H1 (cell line): ENCODE results near the gene TAS1R3. TPM values are rescaled to one million over a fixed set of nuclear protein-coding genes. Genes with fewer than 3 reads are reported as not detected.

Experiments
- CTCF ChIA-PET: fragments of 300-600 bp; sonication (Branson Sonifier 250); formaldehyde crosslinking; loops from one replicate; lab custom pipeline; 2021; ENCODE audit not compliant: partially characterized antibody; lab: Charles Lee
- POLR2A ChIA-PET: fragments of 300-600 bp; sonication (Branson Sonifier 250); formaldehyde crosslinking; loops from one replicate; lab custom pipeline; 2021; ENCODE audit warnings: inconsistent platforms; ENCODE audit not compliant: partially characterized antibody; lab: Charles Lee
- DNase-seq, 2 experiments: peaks; one replicate each; pipeline versions ENCODE4 v3.0.0 to v3.0.0-alpha.2; 2010 to 2022; ENCODE audit warnings: low spot score in 2 of 2, low read depth in 1 of 2, mixed read lengths in 1 of 2
- FAIRE-seq: peaks from 2 replicates; lab custom pipeline; 2011; peaks lifted over from hg19 to GRCh38; lab: Jason Lieb, UNC
- H2AFZ ChIP-seq: 2 replicates; pipeline ENCODE4 v1.8.1; 2012; ENCODE audit warnings: low read length, inconsistent platforms
- H2AK5ac ChIP-seq: 2 replicates; pipeline ENCODE4 v1.6.1; 2013; ENCODE audit warnings: low read depth, low read length
- H2BK120ac ChIP-seq: replicated peaks from 2 replicates; pipeline ENCODE3; 2013; ENCODE audit warnings: low read depth, low read length, inconsistent platforms
- H2BK12ac ChIP-seq: 2 replicates; pipeline ENCODE4 v1.6.1; 2013; ENCODE audit warnings: low read depth, low read length
- H2BK15ac ChIP-seq: 2 replicates; pipeline ENCODE4 v1.6.1; 2013; ENCODE audit warnings: low read length
- H2BK20ac ChIP-seq: 2 replicates; pipeline ENCODE4 v1.6.1; 2013; ENCODE audit warnings: low read length
- H2BK5ac ChIP-seq: 2 replicates; pipeline ENCODE4 v1.6.1; 2013; ENCODE audit warnings: low read depth, low read length
- H3K14ac ChIP-seq: 2 replicates; pipeline ENCODE4 v1.6.1; 2013; ENCODE audit warnings: inconsistent platforms; ENCODE audit not compliant: insufficient read length
- H3K18ac ChIP-seq: 2 replicates; pipeline ENCODE4 v1.6.1; 2013; ENCODE audit warnings: low read length; ENCODE audit errors: extremely low read depth
- H3K23ac ChIP-seq: 2 replicates; pipeline ENCODE4 v1.6.1; 2013; ENCODE audit warnings: inconsistent platforms; ENCODE audit not compliant: insufficient read length
- H3K23me2 ChIP-seq: 2 replicates; pipeline ENCODE4 v1.6.1; 2013; ENCODE audit warnings: low read depth, low read length
- H3K27ac ChIP-seq: 2 replicates; pipeline ENCODE4 v1.6.1; 2011; ENCODE audit warnings: low read depth, low read length, inconsistent platforms
- H3K27me3 ChIP-seq, 4 experiments: replicated peaks in 1 of 4; 1 replicate in 1 of 4; 2 replicates in 3 of 4; pipeline versions ENCODE4 v1.6.1 to v1.8.1; 2011 to 2013; ENCODE audit warnings: low read length in 3 of 4, mild to moderate bottlenecking in 3 of 4, inconsistent platforms in 2 of 4, mixed read lengths in 2 of 4, moderate library complexity in 1 of 4; ENCODE audit not compliant: control insufficient read depth in 3 of 4, insufficient read depth in 3 of 4; ENCODE audit errors: extremely low read depth in 1 of 4
- H3K36me3 ChIP-seq, 4 experiments: 2 replicates each; pipeline versions ENCODE4 v1.6.1 to v1.8.1; 2011 to 2013; ENCODE audit warnings: mild to moderate bottlenecking in 4 of 4, low read length in 3 of 4, moderate library complexity in 2 of 4, control low read depth in 1 of 4, inconsistent platforms in 1 of 4; ENCODE audit not compliant: insufficient read depth in 4 of 4, control insufficient read depth in 2 of 4
- H3K4ac ChIP-seq: replicated peaks from 2 replicates; pipeline ENCODE3; 2013; ENCODE audit warnings: low read length, low read depth, mixed read lengths, inconsistent platforms; ENCODE audit not compliant: insufficient read length
- H3K4me1 ChIP-seq, 4 experiments: replicated peaks in 1 of 4; 1 replicate in 1 of 4; 2 replicates in 3 of 4; pipeline versions ENCODE4 v1.6.1 to v1.8.1; 2011 to 2013; ENCODE audit warnings: low read length in 3 of 4, inconsistent platforms in 2 of 4, mixed read lengths in 1 of 4; ENCODE audit not compliant: insufficient read depth in 4 of 4, control insufficient read depth in 3 of 4
- H3K4me2 ChIP-seq, 2 experiments: 2 replicates each; pipeline versions ENCODE4 v1.6.1 to v1.8.1; 2011 to 2013; ENCODE audit warnings: low read depth in 2 of 2, low read length in 2 of 2, control low read depth in 1 of 2, inconsistent platforms in 1 of 2, mild to moderate bottlenecking in 1 of 2; ENCODE audit not compliant: insufficient read depth in 1 of 2
- H3K4me3 ChIP-seq, 4 experiments: fragments of 200-600, 300-600 bp in 1 of 4; sonication (generic), shearing (Covaris generic), sonication (Bioruptor Twin) in 1 of 4; 2 replicates each; pipeline versions ENCODE4 v1.5.1 to v1.8.1; 2011 to 2016; ENCODE audit warnings: low read length in 4 of 4, low read depth in 3 of 4, control low read depth in 2 of 4, inconsistent platforms in 2 of 4, mild to moderate bottlenecking in 2 of 4, mixed read lengths in 1 of 4, moderate library complexity in 1 of 4; ENCODE audit not compliant: insufficient read depth in 2 of 4; ENCODE audit errors: extremely low read depth in 1 of 4
- H3K56ac ChIP-seq: replicated peaks from 2 replicates; pipeline ENCODE3; 2013; ENCODE audit warnings: low read depth, mild to moderate bottlenecking, mixed read lengths, low read length, inconsistent platforms; ENCODE audit not compliant: insufficient read length
- H3K79me1 ChIP-seq: 2 replicates; pipeline ENCODE4 v1.6.1; 2013; ENCODE audit warnings: low read depth, low read length, control low read depth
- H3K79me2 ChIP-seq, 2 experiments: 2 replicates each; pipeline versions ENCODE4 v1.6.1 to v1.8.1; 2012 to 2013; ENCODE audit warnings: low read length in 2 of 2, mild to moderate bottlenecking in 2 of 2, inconsistent platforms in 1 of 2; ENCODE audit not compliant: insufficient read depth in 2 of 2, control insufficient read depth in 1 of 2
- H3K9ac ChIP-seq, 4 experiments: replicated peaks in 1 of 4; 1 replicate in 1 of 4; 2 replicates in 3 of 4; pipeline versions ENCODE4 v1.6.1 to v1.8.1; 2011 to 2013; ENCODE audit warnings: low read depth in 3 of 4, low read length in 3 of 4, control low read depth in 2 of 4, mild to moderate bottlenecking in 2 of 4, moderate library complexity in 2 of 4, inconsistent platforms in 1 of 4; ENCODE audit errors: extremely low read depth in 1 of 4
- H3K9me3 ChIP-seq, 2 experiments: 2 replicates each; pipeline versions ENCODE4 v1.6.1 to v1.8.1; 2012 to 2013; ENCODE audit warnings: mild to moderate bottlenecking in 2 of 2, moderate library complexity in 2 of 2, control low read depth in 1 of 2, inconsistent platforms in 1 of 2, low read depth in 1 of 2, low read length in 1 of 2, mixed read lengths in 1 of 2; ENCODE audit not compliant: insufficient read depth in 2 of 2
- H4K20me1 ChIP-seq, 2 experiments: replicated peaks in 1 of 2; 2 replicates each; pipeline versions ENCODE3 to v1.8.1; 2011 to 2013; ENCODE audit warnings: inconsistent platforms in 2 of 2, low read length in 2 of 2, mild to moderate bottlenecking in 1 of 2; ENCODE audit not compliant: insufficient read depth in 2 of 2, control insufficient read depth in 1 of 2
- H4K5ac ChIP-seq: 2 replicates; pipeline ENCODE4 v1.6.1; 2013; ENCODE audit warnings: low read length, low read depth, mixed read lengths, inconsistent platforms; ENCODE audit not compliant: insufficient read length
- H4K8ac ChIP-seq: 2 replicates; pipeline ENCODE4 v1.8.0; 2013; ENCODE audit warnings: mild to moderate bottlenecking, moderate library complexity, low read length, inconsistent platforms; ENCODE audit not compliant: insufficient read depth; ENCODE audit errors: extremely low read depth
- H4K91ac ChIP-seq: replicated peaks from 2 replicates; pipeline ENCODE3; 2013; ENCODE audit warnings: low read length, mixed read lengths, inconsistent platforms; ENCODE audit not compliant: insufficient read length
- WGBS, 2 experiments: shearing (Covaris generic) in 1 of 2; methylation state at CpG; one replicate each; pipeline versions ENCODE4 v1.1.6 to v1.1.7; 2013 to 2015; ENCODE audit warnings: low lambda C conversion rate in 2 of 2, mixed read lengths in 2 of 2, inconsistent platforms in 1 of 2, low coverage in 1 of 2, missing lambda C conversion rate in 1 of 2; ENCODE audit not compliant: insufficient replicate concordance in 2 of 2, insufficient coverage in 1 of 2, insufficient read length in 1 of 2; ENCODE audit errors: extremely low coverage in 1 of 2, missing lambda C conversion rate in 1 of 2; 5-methylcytosine and 5-hydroxymethylcytosine counted together
- polyA plus RNA-seq, 7 experiments: library from polyadenylated mRNA; depleted of rRNA in 3 of 7; stranded (reverse) in 5 of 7; unstranded in 2 of 7; fragments of >200 nt in 5 of 7; fragments of 200-250 nt in 2 of 7; gene quantifications; 1 replicate in 5 of 7; 2 replicates in 1 of 7; 4 replicates in 1 of 7; pipeline versions ENCODE4 v1.2.1 to v1.2.3, GENCODE V29; 2011 to 2013; ENCODE audit warnings: missing spikeins in 2 of 7, mixed read lengths in 2 of 7
- total RNA-seq: library from RNA; stranded (reverse); fragmentation: NEBNext Ultra II Directional; extraction: Animal tissue kit (Norgen Biotek cat#: 25700); gene quantifications from 2 replicates; pipeline ENCODE4 v1.2.1, GENCODE V29; 2021

The TAS1R3 gene
- total and polyA plus RNA-seq, 2 of the 8 experiments (the other 6 are each of a cell fraction or from before 2014, with no cell fraction given): 0.03 to 0.19 TPM

DNA sequence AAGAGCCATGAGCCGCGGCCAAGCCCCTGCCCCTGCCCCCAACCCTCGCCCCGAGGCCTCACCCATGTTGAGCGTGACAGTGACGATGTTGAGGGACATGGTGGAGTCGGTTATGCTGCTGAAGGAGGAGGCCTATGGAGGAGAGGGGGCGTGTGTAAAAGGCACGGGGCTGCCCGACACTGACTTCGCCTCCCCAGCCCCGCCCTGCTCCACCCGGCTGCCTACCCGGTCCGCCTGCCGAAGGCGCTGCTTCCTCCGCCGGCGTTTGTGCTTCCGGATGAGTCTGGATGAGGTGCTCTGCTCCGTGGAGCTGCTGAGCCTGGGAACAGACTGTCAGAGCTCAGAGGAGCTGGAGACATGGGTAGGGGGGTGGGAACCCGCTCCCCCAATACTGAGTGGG lies 9.1 kb downstream of the TAS1R3 start:
- Histone ChIP-seq H3K79me2 (no peaks in the 10 kb centered on the region; a peak in 1 of 4 replicates), H3K9ac (no peak overlapping the region), H3K56ac (no peak overlapping the region), H2AFZ (no peak overlapping the region), H3K9me3 (peaks cover 0 to 5% of the 10 kb centered on the region in 2 experiments; a peak in 1 of 4 replicates), H2BK120ac (no peak overlapping the region), H3K23me2 (no peaks in the 10 kb centered on the region; the same call in 1 of the 2 replicates), H3K4me3 (no peak overlapping the region), H4K8ac (no peak overlapping the region), H3K4me2 (no peak overlapping the region), H2BK15ac (no peak overlapping the region), H3K4me1 (no peaks in the 10 kb centered on the region; a peak in 1 of 7 replicates), H2BK12ac (no peak overlapping the region), H3K79me1 (peaks cover 11% of the 10 kb centered on the region), H3K14ac (no peak overlapping the region), H4K5ac (no peak overlapping the region), H3K23ac (no peak overlapping the region), H2BK20ac (no peak overlapping the region), H4K20me1 (peaks cover 19 to 37% of the 10 kb centered on the region in 2 experiments), H4K91ac (no peak overlapping the region), H3K27ac (no peak overlapping the region; the same call in 1 of the 2 replicates), H3K36me3 (peaks cover 2 to 44% (median 15%) of the 10 kb centered on the region in 4 experiments; a peak in 7 of 8 replicates), H2AK5ac (no peak overlapping the region), H2BK5ac (no peak overlapping the region), H3K27me3 (no peaks in the 10 kb centered on the region; a peak in 1 of 7 replicates), H3K18ac (no peak overlapping the region), H3K4ac (no peak overlapping the region)
- POLR2A ChIA-PET: no interaction called here
- CTCF ChIA-PET: interaction anchor here (0.9 kb wide), 1 partner anchor 29 kb away, joined by 3 read pairs; no protein-coding TSS in a partner anchor
- DNase-seq (no peak), FAIRE-seq (no peak)
- 94% methylated on average over 17 of the region's 23 CpGs; no CpG with 5 or more reads in 1 of the 2 experiments for WGBS, 2 experiments
